Embryonic facial prominence (tissue), 1 donor: ENCODE results near the gene RING1.

Experiments
- DNase-seq: peaks from one replicate; pipeline ENCODE4 v3.0.0-alpha.2; 2016; ENCODE audit errors: extremely low spot score

The RING1 gene

GRCh38 chr6:33192105-33192646, 16.1 kb upstream of the RING1 start, which contains the start of gene COL11A2:
TSS of gene COL11A2 (minus strand) at chr6:33192467. CDS start at chr6:33192240, 227 bp downstream.
- DNase-seq, result no peak

- DNase-seq, result no peak
Measured at GRCh38 chr6:33192671-33193602, 15.4 kb upstream of the RING1 start.

GRCh38 chr6:33193619-33194018, 14.7 kb upstream of the RING1 start:
- DNase-seq, result no peak

- DNase-seq, result no peak
Measured at GRCh38 chr6:33194431-33194979, 13.8 kb upstream of the RING1 start.

GRCh38 chr6:33195304-33196165, 12.8 kb upstream of the RING1 start:
- DNase-seq, result no peak

- DNase-seq, result no peak
Measured at GRCh38 chr6:33197431-33198048, 10.8 kb upstream of the RING1 start.

- no peak for DNase-seq
Measured at GRCh38 chr6:33198159-33198852, 10.0 kb upstream of the RING1 start.

GRCh38 chr6:33198853-33199436, 9.4 kb upstream of the RING1 start:
- no peak for DNase-seq

GRCh38 chr6:33199687-33200218, 8.5 kb upstream of the RING1 start:
- DNase-seq, result no peak

GRCh38 chr6:33200219-33201146, 7.8 kb upstream of the RING1 start, which contains the start of the genes RXRB and SLC39A7:
TSS of gene RXRB (minus strand) at chr6:33200665. CDS start at chr6:33200476, 189 bp downstream.
TSS of gene SLC39A7 (plus strand) at chr6:33200867. CDS start at chr6:33201246, 379 bp downstream.
- DNase-seq, result peak; percentile 97

GRCh38 chr6:33201147-33201545, 7.2 kb upstream of the RING1 start:
- no peak for DNase-seq

- no peak for DNase-seq
Measured at GRCh38 chr6:33201935-33202334, 6.4 kb upstream of the RING1 start.

GRCh38 chr6:33202799-33203198, 5.5 kb upstream of the RING1 start:
- no peak for DNase-seq

GRCh38 chr6:33203443-33204164, 4.7 kb upstream of the RING1 start:
- no peak for DNase-seq

GRCh38 chr6:33204165-33204414, 4.2 kb upstream of the RING1 start:
- no peak for DNase-seq

GRCh38 chr6:33204415-33205190, 3.7 kb upstream of the RING1 start, which contains the start of gene HSD17B8:
TSS of gene HSD17B8 (plus strand) at chr6:33204655. CDS start at chr6:33204669, 14 bp downstream.
- peak; percentile 68 for DNase-seq

GRCh38 chr6:33205191-33206026, 2.9 kb upstream of the RING1 start:
- DNase-seq, result no peak
